Prostate gland (tissue), 2 donors: Measurements from ENCODE around the gene PLSCR3. TPM values are rescaled to one million over a fixed set of nuclear protein-coding genes. Genes with fewer than 3 reads are reported as not detected.

ENCODE experiments used
- DNase-seq: peaks from one replicate; pipeline ENCODE4 v3.0.0-alpha.2; 2019; ENCODE audit warnings: low spot score
- H3K27ac ChIP-seq, 2 donors: fragments of 200-600 bp; sonication (generic); 2 replicates each; pipeline ENCODE4 v1.5.1; 2017 to 2019
- H3K27me3 ChIP-seq: fragments of 200-600 bp; sonication (generic); replicated peaks from 2 replicates; pipeline ENCODE4 v1.5.1; 2019; ENCODE audit not compliant: insufficient read depth
- H3K36me3 ChIP-seq, 2 donors: fragments of 200-600 bp; sonication (generic); 1 replicate in 1 of 2; 2 replicates in 1 of 2; pipeline versions ENCODE4 v1.5.1 to v1.8.1; 2017 to 2019
- H3K4me1 ChIP-seq: fragments of 200-600 bp; sonication (generic); replicated peaks from 2 replicates; pipeline ENCODE4 v1.5.1; 2019
- H3K4me3 ChIP-seq, 2 donors: fragments of 200-600 bp; sonication (generic); 2 replicates each; pipeline ENCODE4 v1.5.1; 2017 to 2019
- H3K9me3 ChIP-seq: fragments of 200-600 bp; sonication (generic); 2 replicates; pipeline ENCODE4 v1.5.1; 2017
- POLR2A ChIP-seq: fragments of 450-650 bp; IDR thresholded peaks from one replicate; pipeline ENCODE4 v1.6.1; 2016; ENCODE audit warnings: antibody characterized with exemption, mild to moderate bottlenecking
- POLR2AphosphoS5 ChIP-seq: sonication (generic); formaldehyde crosslinking; IDR thresholded peaks from one replicate; pipeline ENCODE4 v1.6.1; 2017; ENCODE audit warnings: antibody characterized with exemption
- WGBS: methylation state at CpG from one replicate; pipeline ENCODE4 v1.1.5; 2018; 5-methylcytosine and 5-hydroxymethylcytosine counted together
- intact Hi-C: fragments of 100-400 bp; cut with DNase I; formaldehyde crosslinking; loops from one replicate; pipeline ENCODE4 v1.14.2; 2022
- total RNA-seq, 2 donors: library from RNA; depleted of rRNA; stranded (reverse); fragments of >200 nt; gene quantifications; one replicate each; pipeline ENCODE4 v1.1.0, GENCODE V29; 2016
- TF ChIP-seq, protein P1 (sequence below), 4 experiments: fragments of 200-600 bp in 2 of 4; fragments of 450-650 bp in 2 of 4; sonication (generic) in 2 of 4; IDR thresholded peaks; 1 replicate in 3 of 4; 2 replicates in 1 of 4; pipeline ENCODE4 v1.5.1; 2016 to 2019; ENCODE audit warnings: antibody characterized with exemption in 4 of 4, mild to moderate bottlenecking in 2 of 4, moderate library complexity in 2 of 4

Gene PLSCR3
- total RNA-seq, 2 donors from 2014 or later: 25.8 to 26.4 TPM

DNA sequence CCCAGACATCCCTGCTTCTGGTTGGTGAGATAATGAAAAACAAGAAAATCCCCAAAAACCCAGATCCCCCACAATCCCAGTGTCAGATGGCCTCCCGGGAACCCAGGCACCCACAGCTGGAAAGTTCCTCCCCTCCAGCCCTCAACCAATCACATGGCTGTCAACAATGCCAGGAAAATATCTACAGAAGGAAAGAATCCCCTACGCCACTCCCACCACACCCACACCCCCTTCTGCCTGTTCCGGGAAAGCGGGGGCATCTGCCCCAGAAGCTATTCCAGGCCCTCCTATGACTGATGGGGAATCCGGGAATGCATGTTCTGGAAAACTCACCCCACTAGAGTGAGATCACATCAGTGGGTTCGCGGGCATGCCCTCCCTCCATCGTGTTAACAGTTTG, 37.6 kb downstream of the PLSCR3 start:
- WGBS: 83% methylated on average over 8 of the region's 8 CpGs
- H3K27ac ChIP-seq: no peak overlapping the region
- H3K36me3 ChIP-seq: no peaks in the 10 kb centered on the region
- no peaks in the 10 kb centered on the region for H3K27me3 ChIP-seq
- H3K4me1 ChIP-seq: peaks cover 5% of the 10 kb centered on the region
- H3K9me3 ChIP-seq: no peaks in the 10 kb centered on the region
- no peak overlapping the region for H3K4me3 ChIP-seq
- DNase-seq: no peak
- TF ChIP-seq, protein P1, sequence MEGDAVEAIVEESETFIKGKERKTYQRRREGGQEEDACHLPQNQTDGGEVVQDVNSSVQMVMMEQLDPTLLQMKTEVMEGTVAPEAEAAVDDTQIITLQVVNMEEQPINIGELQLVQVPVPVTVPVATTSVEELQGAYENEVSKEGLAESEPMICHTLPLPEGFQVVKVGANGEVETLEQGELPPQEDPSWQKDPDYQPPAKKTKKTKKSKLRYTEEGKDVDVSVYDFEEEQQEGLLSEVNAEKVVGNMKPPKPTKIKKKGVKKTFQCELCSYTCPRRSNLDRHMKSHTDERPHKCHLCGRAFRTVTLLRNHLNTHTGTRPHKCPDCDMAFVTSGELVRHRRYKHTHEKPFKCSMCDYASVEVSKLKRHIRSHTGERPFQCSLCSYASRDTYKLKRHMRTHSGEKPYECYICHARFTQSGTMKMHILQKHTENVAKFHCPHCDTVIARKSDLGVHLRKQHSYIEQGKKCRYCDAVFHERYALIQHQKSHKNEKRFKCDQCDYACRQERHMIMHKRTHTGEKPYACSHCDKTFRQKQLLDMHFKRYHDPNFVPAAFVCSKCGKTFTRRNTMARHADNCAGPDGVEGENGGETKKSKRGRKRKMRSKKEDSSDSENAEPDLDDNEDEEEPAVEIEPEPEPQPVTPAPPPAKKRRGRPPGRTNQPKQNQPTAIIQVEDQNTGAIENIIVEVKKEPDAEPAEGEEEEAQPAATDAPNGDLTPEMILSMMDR (IDR thresholded peaks at IDR 0.05): no peak
- TF ChIP-seq POLR2AphosphoS5: no peak
- TF ChIP-seq POLR2A: no peak
- intact Hi-C loops: loop anchor here (1.0 to 10.0 kb wide), 2 partner anchors 80 to 128 kb away; partner anchors contain the start of genes POLR2A and SLC35G6

DNA sequence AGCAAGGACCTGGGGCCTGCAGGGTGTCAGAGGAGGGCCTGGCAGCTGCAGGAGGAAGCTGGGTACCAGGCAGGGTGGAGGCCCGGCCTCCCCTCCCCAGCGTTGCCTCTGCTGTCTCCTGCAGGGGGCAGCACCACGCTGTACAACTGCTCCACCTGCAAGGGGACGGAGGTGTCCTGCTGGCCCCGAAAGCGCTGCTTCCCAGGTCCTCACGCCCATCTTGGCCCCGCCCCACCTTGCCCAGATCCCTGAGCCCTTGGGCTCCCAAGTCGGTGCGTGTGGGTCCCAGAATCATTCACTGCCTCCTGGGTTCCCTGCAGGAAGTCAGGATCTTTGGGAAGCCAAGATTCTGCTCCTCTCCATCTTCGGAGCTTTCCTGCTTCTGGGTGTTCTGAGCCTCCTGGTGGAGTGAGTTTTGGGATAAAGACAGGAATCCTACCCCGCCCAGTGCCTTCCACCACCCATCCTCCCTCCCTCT, 38.2 kb downstream of the PLSCR3 start:
- H3K4me1 ChIP-seq: peaks cover 5% of the 10 kb centered on the region
- TF ChIP-seq POLR2AphosphoS5 (peak; percentile 63), POLR2A (no peak)
- TF ChIP-seq, protein P1 (IDR thresholded peaks at IDR 0.05): peak; percentile 61 to 94 (median 88)
- no peaks in the 10 kb centered on the region for H3K36me3 ChIP-seq
- no peaks in the 10 kb centered on the region for H3K9me3 ChIP-seq
- intact Hi-C loops: loop anchor here (10.0 kb wide), 1 partner anchor 129 kb away; the partner anchor contains the start of genes POLR2A and SLC35G6
- no peaks in the 10 kb centered on the region for H3K27me3 ChIP-seq
- peak; percentile 71 for DNase-seq
- 10% methylated on average over 12 of the region's 12 CpGs for WGBS
- H3K27ac ChIP-seq: no peak overlapping the region
- H3K4me3 ChIP-seq: no peak overlapping the region

DNA sequence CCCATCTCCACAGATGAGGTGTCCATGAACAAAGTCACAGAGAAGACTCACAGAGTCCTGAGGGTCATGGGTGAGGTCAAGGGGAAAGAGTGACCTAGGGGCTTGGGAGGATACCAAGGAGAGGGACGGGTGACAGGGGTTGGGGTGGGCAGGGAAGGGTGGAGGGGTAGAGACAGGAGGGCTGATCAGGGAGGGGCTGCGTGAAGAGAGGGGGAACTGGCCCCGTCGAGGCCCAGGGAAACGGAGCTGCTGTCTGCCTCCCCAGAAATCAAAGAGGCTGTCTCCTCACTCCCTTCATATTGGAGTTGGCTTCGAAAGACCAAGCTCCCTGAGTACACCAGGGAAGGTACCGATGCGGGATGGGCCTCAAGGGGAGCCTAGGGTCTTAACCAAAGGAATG, 38.8 kb downstream of the PLSCR3 start:
- H3K4me3 ChIP-seq: no peak overlapping the region

DNA sequence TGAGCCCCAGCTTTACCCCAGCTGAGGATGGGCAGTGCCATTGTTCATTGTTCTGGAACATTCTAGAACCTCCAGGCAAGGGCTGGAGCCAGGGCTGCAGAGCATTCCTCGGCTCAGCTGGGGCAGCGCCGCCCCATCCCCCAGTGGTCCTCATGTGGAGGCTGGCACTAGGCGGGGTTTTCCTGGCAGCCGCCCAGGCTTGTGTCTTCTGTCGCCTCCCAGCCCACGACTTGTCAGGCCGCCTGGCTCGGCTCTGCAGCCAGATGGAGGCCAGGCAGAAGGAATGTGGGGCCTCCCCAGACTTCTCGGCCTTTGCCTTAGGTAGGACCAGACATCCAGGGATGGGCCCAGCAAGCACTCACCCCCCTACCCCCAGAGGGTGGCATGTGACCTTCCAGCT, 39.3 kb downstream of the PLSCR3 start, which contains the start of gene TMEM95:
TSS of gene TMEM95 (plus strand) at position 104 of the 400 bp plus-strand sequence. CDS start at position 153, 49 bp downstream.
- H3K4me3 ChIP-seq: no peak within 1 kb of the TSS
- DNase-seq: no peak
- TF ChIP-seq POLR2AphosphoS5: peak; percentile 35
- no peak for TF ChIP-seq POLR2A

More for the DNA sequence above, 38.8 kb downstream of the PLSCR3 start:
- 80% methylated on average over 8 of the region's 8 CpGs for WGBS
- Histone ChIP-seq H3K27me3 (no peaks in the 10 kb centered on the region), H3K9me3 (no peaks in the 10 kb centered on the region), H3K36me3 (no peaks in the 10 kb centered on the region), H3K4me1 (peaks cover 5% of the 10 kb centered on the region), H3K27ac (no peak overlapping the region)
- intact Hi-C loops: loop anchor here (10.0 kb wide), 1 partner anchor 129 kb away; the partner anchor contains the start of genes POLR2A and SLC35G6
- TF ChIP-seq, protein P1 (IDR thresholded peaks at IDR 0.05): no peak
- TF ChIP-seq POLR2AphosphoS5 (no peak), POLR2A (no peak)
- DNase-seq: no peak

DNA sequence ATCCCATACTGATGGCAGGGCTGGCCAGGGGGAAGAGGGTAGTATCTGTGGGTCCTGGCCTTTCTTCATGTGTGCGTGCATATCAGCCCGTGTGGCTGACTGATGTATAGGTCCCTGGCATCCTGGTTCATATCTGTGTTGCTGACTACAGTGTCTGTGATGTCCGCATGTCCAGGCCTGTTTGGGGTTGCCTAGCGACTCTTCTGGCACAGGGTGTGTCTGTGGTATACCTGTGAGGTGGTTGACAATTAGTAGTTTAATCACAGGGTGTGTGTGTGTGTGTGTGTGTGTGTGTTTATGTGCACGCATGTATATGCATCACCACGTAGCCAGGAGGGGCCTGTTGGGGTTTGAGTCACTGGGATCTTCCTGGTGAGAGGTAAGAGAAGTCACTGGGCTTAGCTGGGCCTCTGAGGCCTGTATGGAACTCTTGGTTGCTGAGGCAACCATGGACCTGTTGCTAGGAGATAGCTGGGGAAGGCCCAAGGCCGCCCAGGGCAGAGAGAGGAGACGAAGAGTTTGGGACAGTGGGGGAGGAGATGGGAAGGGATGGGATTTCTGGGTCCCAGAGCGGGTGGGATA, 40.0 kb downstream of the PLSCR3 start:
- H3K4me3 ChIP-seq: no peak overlapping the region
- H3K36me3 ChIP-seq: no peaks in the 10 kb centered on the region
- no peaks in the 10 kb centered on the region for H3K27me3 ChIP-seq
- H3K4me1 ChIP-seq: peaks cover 9% of the 10 kb centered on the region
- 60% methylated on average over 9 of the region's 9 CpGs for WGBS
- no peak for DNase-seq
- intact Hi-C loops: loop anchor here (5.0 to 10.0 kb wide), 4 partner anchors 38 to 333 kb away; partner anchors contain the start of genes PLSCR3, POLR2A, SENP3 and SLC35G6
- peak overlapping the region in 1 of 2 donors; percentile 38 for H3K27ac ChIP-seq
- no peaks in the 10 kb centered on the region for H3K9me3 ChIP-seq
- TF ChIP-seq POLR2A (peak; percentile 36), POLR2AphosphoS5 (no peak)
- TF ChIP-seq, protein P1 (IDR thresholded peaks at IDR 0.05): no peak

More for the DNA sequence above, 39.3 kb downstream of the PLSCR3 start, which contains the start of gene TMEM95:
- H3K27ac ChIP-seq: peak within 1 kb of the TSS in 1 of 2 donors; percentile 38
- intact Hi-C loops: loop anchor here (10.0 kb wide), 1 partner anchor 130 kb away; the partner anchor contains the start of genes POLR2A and SLC35G6
- peaks cover 5% of the 10 kb centered on the region for H3K4me1 ChIP-seq
- H3K9me3 ChIP-seq: no peaks in the 10 kb centered on the region
- WGBS: 54% methylated on average over 10 of the region's 10 CpGs
- no peaks in the 10 kb centered on the region for H3K27me3 ChIP-seq
- H3K36me3 ChIP-seq: no peaks in the 10 kb centered on the region
